ENCODE data around the gene SLC7A1. TPM values are rescaled to one million over a fixed set of nuclear protein-coding genes. Genes with fewer than 3 reads are reported as not detected.

The SLC7A1 gene
- total RNA-seq, 1 donor from 2014 or later, result 20.0 TPM

DNA sequence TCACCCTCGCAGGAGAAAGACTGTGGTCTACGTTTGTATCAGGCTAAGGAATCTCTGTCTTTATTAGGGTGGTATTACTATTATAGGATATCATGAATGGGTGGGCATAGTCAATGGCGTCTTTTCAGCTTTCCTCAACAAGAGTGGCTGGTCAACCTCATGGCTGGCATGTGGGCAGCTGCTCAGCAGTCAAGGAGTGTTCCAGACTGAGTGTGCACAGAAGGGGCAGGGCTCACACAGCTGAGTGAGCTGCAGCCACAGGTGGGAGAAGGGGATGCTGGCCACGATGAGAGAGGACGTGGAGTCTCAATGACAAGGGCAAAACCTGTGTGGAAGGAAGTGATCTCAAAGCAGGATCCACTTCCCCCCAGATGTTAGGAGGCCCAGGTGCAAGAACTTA, 54.7 kb downstream of the SLC7A1 start:
- no peak for DNase-seq (ENCODE audit: low spot score in 2 of 2, unreplicated experiment in 2 of 2)
- no peaks in the 10 kb centered on the region for H3K27me3 Mint-ChIP-seq (ENCODE audit: low read depth)
- no peaks in the 10 kb centered on the region for H3K9me3 Mint-ChIP-seq
- no peaks in the 10 kb centered on the region for H3K36me3 Mint-ChIP-seq
- H3K27ac Mint-ChIP-seq, result no peak overlapping the region
- H3K4me3 Mint-ChIP-seq, result no peak overlapping the region
- H3K4me1 Mint-ChIP-seq, result peaks cover 10% of the 10 kb centered on the region
- TF ChIP-seq CTCF (IDR thresholded peaks at IDR 0.05; ENCODE audit: unreplicated experiment), result no peak

GRCh38 chr13:29540334-29540733, 55.2 kb downstream of the SLC7A1 start:
- no peak for TF ChIP-seq CTCF (IDR thresholded peaks at IDR 0.05; ENCODE audit: unreplicated experiment)
- DNase-seq (ENCODE audit: low spot score in 2 of 2, unreplicated experiment in 2 of 2), result no peak
- peaks cover 10% of the 10 kb centered on the region for H3K4me1 Mint-ChIP-seq
- H3K27ac Mint-ChIP-seq, result no peak overlapping the region
- no peaks in the 10 kb centered on the region for H3K36me3 Mint-ChIP-seq
- no peaks in the 10 kb centered on the region for H3K27me3 Mint-ChIP-seq (ENCODE audit: low read depth)
- no peaks in the 10 kb centered on the region for H3K9me3 Mint-ChIP-seq
- no peak overlapping the region for H3K4me3 Mint-ChIP-seq

GRCh38 chr13:29539856-29540255, 55.6 kb downstream of the SLC7A1 start:
- H3K36me3 Mint-ChIP-seq, result no peaks in the 10 kb centered on the region
- H3K4me3 Mint-ChIP-seq, result no peak overlapping the region
- H3K9me3 Mint-ChIP-seq, result no peaks in the 10 kb centered on the region
- no peak for DNase-seq (ENCODE audit: low spot score in 2 of 2, unreplicated experiment in 2 of 2)
- no peak overlapping the region for H3K27ac Mint-ChIP-seq
- peaks cover 10% of the 10 kb centered on the region for H3K4me1 Mint-ChIP-seq
- no peaks in the 10 kb centered on the region for H3K27me3 Mint-ChIP-seq (ENCODE audit: low read depth)
- no peak for TF ChIP-seq CTCF (IDR thresholded peaks at IDR 0.05; ENCODE audit: unreplicated experiment)

DNA sequence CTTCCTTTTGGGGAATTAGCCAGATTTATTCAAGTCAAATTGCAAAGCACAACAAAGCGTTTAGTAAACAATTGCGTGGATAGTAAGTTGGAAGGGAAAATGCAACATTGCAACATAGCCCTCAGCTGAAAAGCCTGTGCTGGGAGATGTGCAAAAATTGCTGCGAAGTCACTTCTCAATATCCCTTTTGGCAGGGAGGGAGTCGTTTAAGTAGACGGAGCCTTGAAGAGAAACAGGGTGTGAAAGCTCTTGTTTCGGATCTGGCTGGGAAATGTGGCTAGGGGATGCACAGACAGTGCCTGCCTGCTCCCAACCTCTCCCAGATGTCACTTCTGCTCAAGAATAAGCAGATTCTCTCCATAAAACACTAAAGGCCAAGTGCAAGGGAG, 56.8 kb downstream of the SLC7A1 start:
- Mint-ChIP-seq H3K27me3 (ENCODE audit: low read depth) (no peaks in the 10 kb centered on the region), H3K36me3 (no peaks in the 10 kb centered on the region), H3K4me3 (no peak overlapping the region), H3K4me1 (peaks cover 11% of the 10 kb centered on the region), H3K9me3 (no peaks in the 10 kb centered on the region), H3K27ac (no peak overlapping the region)
- no peak for TF ChIP-seq CTCF (IDR thresholded peaks at IDR 0.05; ENCODE audit: unreplicated experiment)
- no peak for DNase-seq (ENCODE audit: low spot score in 2 of 2, unreplicated experiment in 2 of 2)

- H3K9me3 Mint-ChIP-seq, result no peaks in the 10 kb centered on the region
Observed at GRCh38 chr13:29537736-29538651, 57.5 kb downstream of the SLC7A1 start.

More at GRCh38 chr13:29537736-29538651, 57.5 kb downstream of the SLC7A1 start:
- no peaks in the 10 kb centered on the region for H3K36me3 Mint-ChIP-seq
- no peak for DNase-seq (ENCODE audit: low spot score in 2 of 2, unreplicated experiment in 2 of 2)
- TF ChIP-seq CTCF (IDR thresholded peaks at IDR 0.05; ENCODE audit: unreplicated experiment), result no peak
- H3K4me3 Mint-ChIP-seq, result no peak overlapping the region
- no peak overlapping the region for H3K27ac Mint-ChIP-seq
- peaks cover 14% of the 10 kb centered on the region for H3K4me1 Mint-ChIP-seq
- H3K27me3 Mint-ChIP-seq (ENCODE audit: low read depth), result no peaks in the 10 kb centered on the region
